ENCODE results near the gene SCAMP4.

DNA sequence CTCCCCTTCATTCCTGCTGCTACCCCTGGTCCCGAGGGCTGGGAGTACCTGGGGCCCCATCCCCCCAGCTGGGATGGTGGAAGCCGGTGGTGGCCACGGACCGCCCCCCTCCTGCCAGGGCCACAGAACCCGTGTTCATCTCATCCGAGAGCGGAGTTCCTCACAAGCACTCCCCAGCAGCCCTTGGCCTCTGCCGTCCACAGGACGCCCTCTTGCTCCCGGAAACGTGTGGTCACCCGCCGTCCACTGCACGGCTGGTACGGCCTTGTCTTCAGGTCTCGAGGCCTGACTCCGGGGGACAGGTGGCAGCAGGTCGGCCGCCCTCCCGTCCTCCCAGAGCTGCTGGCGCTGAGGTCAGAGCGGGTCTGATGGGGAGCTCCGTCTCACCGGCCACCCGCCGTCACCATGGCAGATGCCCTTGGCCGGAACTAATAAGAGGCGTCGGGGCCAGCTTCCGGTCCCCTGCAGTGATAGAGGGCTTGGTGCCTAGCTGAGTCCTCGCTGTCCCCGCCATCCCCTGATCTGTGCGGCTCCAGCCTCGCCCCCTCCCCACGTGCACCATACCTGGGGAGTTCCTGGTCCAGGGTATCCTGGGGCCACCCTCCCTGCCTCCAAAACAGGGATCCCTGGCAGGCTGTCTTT lies 19.2 kb downstream of the SCAMP4 start:
- TF ChIP-seq ZNF140 (tag by site-specific recombination; IDR thresholded peaks at IDR 0.05) (no peak), ZBTB7A (tag by site-specific recombination; IDR thresholded peaks at IDR 0.05; ENCODE audit: low read depth) (no peak), HOXA7 (CRISPR knock-in tag; IDR thresholded peaks at IDR 0.05; ENCODE audit: borderline replicate concordance) (no peak), ZNF184 (tag by site-specific recombination; IDR thresholded peaks at IDR 0.05) (no peak), ZNF624 (tag by site-specific recombination; IDR thresholded peaks at IDR 0.05) (no peak), ZNF16 (tag by site-specific recombination; IDR thresholded peaks at IDR 0.05; ENCODE audit: low read depth) (no peak)
- TF ChIP-seq, protein P1, sequence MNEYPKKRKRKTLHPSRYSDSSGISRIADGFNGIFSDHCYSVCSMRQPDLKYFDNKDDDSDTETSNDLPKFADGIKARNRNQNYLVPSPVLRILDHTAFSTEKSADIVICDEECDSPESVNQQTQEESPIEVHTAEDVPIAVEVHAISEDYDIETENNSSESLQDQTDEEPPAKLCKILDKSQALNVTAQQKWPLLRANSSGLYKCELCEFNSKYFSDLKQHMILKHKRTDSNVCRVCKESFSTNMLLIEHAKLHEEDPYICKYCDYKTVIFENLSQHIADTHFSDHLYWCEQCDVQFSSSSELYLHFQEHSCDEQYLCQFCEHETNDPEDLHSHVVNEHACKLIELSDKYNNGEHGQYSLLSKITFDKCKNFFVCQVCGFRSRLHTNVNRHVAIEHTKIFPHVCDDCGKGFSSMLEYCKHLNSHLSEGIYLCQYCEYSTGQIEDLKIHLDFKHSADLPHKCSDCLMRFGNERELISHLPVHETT (tag by site-specific recombination; IDR thresholded peaks at IDR 0.05), result no peak
- TF ChIP-seq, protein P2, sequence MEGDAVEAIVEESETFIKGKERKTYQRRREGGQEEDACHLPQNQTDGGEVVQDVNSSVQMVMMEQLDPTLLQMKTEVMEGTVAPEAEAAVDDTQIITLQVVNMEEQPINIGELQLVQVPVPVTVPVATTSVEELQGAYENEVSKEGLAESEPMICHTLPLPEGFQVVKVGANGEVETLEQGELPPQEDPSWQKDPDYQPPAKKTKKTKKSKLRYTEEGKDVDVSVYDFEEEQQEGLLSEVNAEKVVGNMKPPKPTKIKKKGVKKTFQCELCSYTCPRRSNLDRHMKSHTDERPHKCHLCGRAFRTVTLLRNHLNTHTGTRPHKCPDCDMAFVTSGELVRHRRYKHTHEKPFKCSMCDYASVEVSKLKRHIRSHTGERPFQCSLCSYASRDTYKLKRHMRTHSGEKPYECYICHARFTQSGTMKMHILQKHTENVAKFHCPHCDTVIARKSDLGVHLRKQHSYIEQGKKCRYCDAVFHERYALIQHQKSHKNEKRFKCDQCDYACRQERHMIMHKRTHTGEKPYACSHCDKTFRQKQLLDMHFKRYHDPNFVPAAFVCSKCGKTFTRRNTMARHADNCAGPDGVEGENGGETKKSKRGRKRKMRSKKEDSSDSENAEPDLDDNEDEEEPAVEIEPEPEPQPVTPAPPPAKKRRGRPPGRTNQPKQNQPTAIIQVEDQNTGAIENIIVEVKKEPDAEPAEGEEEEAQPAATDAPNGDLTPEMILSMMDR (tag by site-specific recombination; IDR thresholded peaks at IDR 0.05), result no peak

Data from HEK293 (cell line).